Activated CD8-positive, alpha-beta memory T cell treated with anti-CD3 and anti-CD28 coated beads for 36 hours (primary cell): ENCODE data around the gene ADCY5. TPM values are rescaled to one million over a fixed set of nuclear protein-coding genes. Genes with fewer than 3 reads are reported as not detected.
"Not testable (repeated sequence)": the region's sequence is repeated elsewhere in the genome, so short reads cannot be mapped to it uniquely, and the experiment has no call there.

Source experiments
- CTCF ChIA-PET: fragments of 350-600 bp; sonication (Branson Sonifier 250); formaldehyde crosslinking; loops from one replicate; lab custom pipeline; 2021; ENCODE audit warnings: antibody characterized with exemption; lab: Charles Lee
- POLR2A ChIA-PET: fragments of 350-600 bp; sonication (Branson Sonifier 250); formaldehyde crosslinking; loops from one replicate; lab custom pipeline; 2021; ENCODE audit warnings: antibody characterized with exemption; lab: Charles Lee
- total RNA-seq, 2 experiments: library from RNA; stranded (reverse); gene quantifications; one replicate each; pipeline ENCODE4 v1.2.3, GENCODE V29; 2021

The ADCY5 gene
- not detected for total RNA-seq

- ChIA-PET POLR2A (interaction anchor here (1.0 kb wide), 1 partner anchor 247 kb away, joined by 3 read pairs; the partner anchor contains the start of gene SEC22A), CTCF (interaction anchor here (0.6 to 1.5 kb wide), 3 partner anchors 80 to 113 kb away, joined by 3 to 6 read pairs (median 3); no protein-coding TSS in a partner anchor)
These were observed at the start of gene ADCY5 for GRCh38 chr3:123448536-123449101. Gene ADCY5, minus strand, starts transcription at chr3:123449090. Its CDS starts 545 bp downstream, at chr3:123448545.

- ChIA-PET POLR2A (no interaction called here), CTCF (no interaction called here)
These were observed 45.0 kb upstream of the ADCY5 start for GRCh38 chr3:123493912-123494311.

- CTCF ChIA-PET, result no interaction called here
- POLR2A ChIA-PET, result no interaction called here
These were observed 43.2 kb upstream of the ADCY5 start for GRCh38 chr3:123491966-123492587.

- CTCF ChIA-PET, result interaction anchor here (1.0 kb wide), 1 partner anchor 160 kb away, joined by 3 read pairs; no protein-coding TSS in a partner anchor
- POLR2A ChIA-PET, result no interaction called here
These were observed 40.6 kb upstream of the ADCY5 start for GRCh38 chr3:123489400-123490004.

GRCh38 chr3:123488645-123489347 is 39.9 kb upstream of the ADCY5 start:
- POLR2A ChIA-PET, result no interaction called here
- CTCF ChIA-PET, result interaction anchor here (1.0 kb wide), 1 partner anchor 159 kb away, joined by 3 read pairs; no protein-coding TSS in a partner anchor

GRCh38 chr3:123487063-123487462 is 38.2 kb upstream of the ADCY5 start:
- CTCF ChIA-PET, result interaction anchor here (1.6 kb wide), 1 partner anchor 39 kb away, joined by 3 read pairs; no protein-coding TSS in a partner anchor
- POLR2A ChIA-PET, result not testable (repeated sequence)

- CTCF ChIA-PET, result interaction anchor here (1.6 kb wide), 1 partner anchor 39 kb away, joined by 3 read pairs; no protein-coding TSS in a partner anchor
- POLR2A ChIA-PET, result no interaction called here
These were observed 37.6 kb upstream of the ADCY5 start for GRCh38 chr3:123486460-123486859.

- ChIA-PET CTCF (no interaction called here), POLR2A (no interaction called here)
These were observed 36.7 kb upstream of the ADCY5 start for GRCh38 chr3:123485551-123485950.

- CTCF ChIA-PET, result no interaction called here
These were observed 34.3 kb upstream of the ADCY5 start for GRCh38 chr3:123483146-123483545.

GRCh38 chr3:123481722-123482457 is 33.0 kb upstream of the ADCY5 start:
- CTCF ChIA-PET, result no interaction called here
- POLR2A ChIA-PET, result no interaction called here

More at GRCh38 chr3:123483146-123483545, 34.3 kb upstream of the ADCY5 start:
- POLR2A ChIA-PET, result no interaction called here

- ChIA-PET CTCF (no interaction called here), POLR2A (no interaction called here)
These were observed 32.2 kb upstream of the ADCY5 start for GRCh38 chr3:123481071-123481470.

GRCh38 chr3:123480428-123480827 is 31.5 kb upstream of the ADCY5 start:
- ChIA-PET POLR2A (no interaction called here), CTCF (no interaction called here)

- ChIA-PET CTCF (no interaction called here), POLR2A (no interaction called here)
These were observed 31.0 kb upstream of the ADCY5 start for GRCh38 chr3:123479891-123480290.

GRCh38 chr3:123478314-123478713 is 29.4 kb upstream of the ADCY5 start:
- CTCF ChIA-PET, result no interaction called here
- POLR2A ChIA-PET, result no interaction called here

- POLR2A ChIA-PET, result no interaction called here
- CTCF ChIA-PET, result no interaction called here
These were observed 28.3 kb upstream of the ADCY5 start for GRCh38 chr3:123476967-123477750.

- ChIA-PET CTCF (no interaction called here), POLR2A (no interaction called here)
These were observed 26.9 kb upstream of the ADCY5 start for GRCh38 chr3:123475786-123476185.

- CTCF ChIA-PET, result interaction anchor here (0.9 kb wide), 1 partner anchor 13 kb away, joined by 4 read pairs; no protein-coding TSS in a partner anchor
- POLR2A ChIA-PET, result no interaction called here
These were observed 22.2 kb upstream of the ADCY5 start for GRCh38 chr3:123471106-123471505.

- ChIA-PET CTCF (interaction anchor here (0.6 kb wide), 1 partner anchor 696 kb away, joined by 3 read pairs; no protein-coding TSS in a partner anchor), POLR2A (no interaction called here)
These were observed 20.6 kb upstream of the ADCY5 start for GRCh38 chr3:123469323-123469995.
